Measurements from ENCODE around the gene ZFAND3.

- TF ChIP-seq, protein P1, sequence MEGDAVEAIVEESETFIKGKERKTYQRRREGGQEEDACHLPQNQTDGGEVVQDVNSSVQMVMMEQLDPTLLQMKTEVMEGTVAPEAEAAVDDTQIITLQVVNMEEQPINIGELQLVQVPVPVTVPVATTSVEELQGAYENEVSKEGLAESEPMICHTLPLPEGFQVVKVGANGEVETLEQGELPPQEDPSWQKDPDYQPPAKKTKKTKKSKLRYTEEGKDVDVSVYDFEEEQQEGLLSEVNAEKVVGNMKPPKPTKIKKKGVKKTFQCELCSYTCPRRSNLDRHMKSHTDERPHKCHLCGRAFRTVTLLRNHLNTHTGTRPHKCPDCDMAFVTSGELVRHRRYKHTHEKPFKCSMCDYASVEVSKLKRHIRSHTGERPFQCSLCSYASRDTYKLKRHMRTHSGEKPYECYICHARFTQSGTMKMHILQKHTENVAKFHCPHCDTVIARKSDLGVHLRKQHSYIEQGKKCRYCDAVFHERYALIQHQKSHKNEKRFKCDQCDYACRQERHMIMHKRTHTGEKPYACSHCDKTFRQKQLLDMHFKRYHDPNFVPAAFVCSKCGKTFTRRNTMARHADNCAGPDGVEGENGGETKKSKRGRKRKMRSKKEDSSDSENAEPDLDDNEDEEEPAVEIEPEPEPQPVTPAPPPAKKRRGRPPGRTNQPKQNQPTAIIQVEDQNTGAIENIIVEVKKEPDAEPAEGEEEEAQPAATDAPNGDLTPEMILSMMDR (IDR thresholded peaks at IDR 0.05 in 8 of 11, conservative IDR thresholded peaks at IDR 0.05 in 3 of 11): no peak
- TF ChIP-seq POLR2AphosphoS5 (IDR thresholded peaks at IDR 0.05): no peak
These were observed 117.4 kb downstream of the ZFAND3 start for GRCh38 chr6:37936906-37937305.

Measured in spleen (tissue), 7 donors.